Activated naive CD4-positive, alpha-beta T cell treated with anti-CD3 and anti-CD28 coated beads, Interleukin-2, amount 50 U/mL, for 24 hours (primary cell): Measurements from ENCODE around the gene SULT1C3.

ENCODE experiments used
- H3K27ac Mint-ChIP-seq: one replicate; pipeline ENCODE4 v1.8.0; 2021; ENCODE audit warnings: mild to moderate bottlenecking, mixed read lengths
- H3K27me3 Mint-ChIP-seq: one replicate; pipeline ENCODE4 v1.8.0; 2021; ENCODE audit warnings: mixed read lengths
- H3K36me3 Mint-ChIP-seq: one replicate; pipeline ENCODE4 v1.8.0; 2021; ENCODE audit warnings: mixed read lengths
- H3K4me1 Mint-ChIP-seq: one replicate; pipeline ENCODE4 v1.8.0; 2021; ENCODE audit warnings: mixed read lengths
- H3K4me3 Mint-ChIP-seq: one replicate; pipeline ENCODE4 v1.8.0; 2021; ENCODE audit warnings: mild to moderate bottlenecking, mixed read lengths
- H3K9me3 Mint-ChIP-seq: one replicate; pipeline ENCODE4 v1.8.0; 2021; ENCODE audit warnings: mixed read lengths

SULT1C3 gene

DNA sequence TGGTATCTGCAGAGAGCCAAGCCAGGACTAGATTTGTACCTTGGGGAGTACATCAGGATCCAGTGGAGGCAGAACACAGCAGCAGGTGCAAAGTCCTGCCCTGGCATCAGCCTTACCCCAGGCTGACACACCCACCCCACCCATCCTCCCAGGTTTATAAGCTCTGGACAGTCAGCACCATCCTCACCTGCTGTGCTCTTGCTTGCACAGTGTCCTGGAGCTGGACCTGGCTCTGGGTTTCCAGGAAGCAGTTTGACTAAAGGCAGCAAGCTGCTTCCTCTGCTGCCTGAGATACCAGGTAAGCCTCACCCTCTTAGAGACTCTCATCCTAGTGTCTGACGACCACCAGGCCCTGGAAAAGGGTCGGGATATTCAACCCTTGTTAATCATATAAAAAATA lies at the start of gene SULT1C3:
Gene SULT1C3, plus strand, starts transcription at position 183 of the 400 bp plus-strand sequence. CDS start 7,227 bp downstream, outside the sequence.
- Mint-ChIP-seq H3K27me3 (peaks cover 2% of the 10 kb centered on the region), H3K4me1 (no peaks in the 10 kb centered on the region), H3K36me3 (no peaks in the 10 kb centered on the region), H3K4me3 (no peak within 1 kb of the TSS), H3K27ac (no peak within 1 kb of the TSS), H3K9me3 (peaks cover 3% of the 10 kb centered on the region)

DNA sequence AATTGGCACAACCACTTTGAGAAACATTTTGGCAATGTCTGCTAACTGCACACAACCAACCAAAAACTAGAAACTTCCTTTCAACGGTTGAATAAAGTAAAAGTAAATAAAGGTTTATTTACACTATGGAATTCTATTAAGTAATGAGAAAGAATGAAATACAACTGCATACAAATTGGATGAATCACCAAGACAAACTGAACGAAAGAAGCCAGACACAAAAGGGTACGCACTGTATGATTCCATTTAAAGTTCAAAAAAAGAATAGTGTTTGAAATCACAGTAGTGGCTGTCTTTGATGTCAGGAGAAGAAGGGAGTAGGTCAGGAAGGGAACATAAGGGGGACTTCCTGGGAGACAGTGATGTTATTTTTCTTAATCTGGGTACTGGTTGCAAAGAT lies 46.5 kb upstream of the SULT1C3 start:
- Mint-ChIP-seq H3K36me3 (no peaks in the 10 kb centered on the region), H3K27ac (no peak overlapping the region), H3K4me1 (no peaks in the 10 kb centered on the region), H3K9me3 (no peaks in the 10 kb centered on the region), H3K4me3 (no peak overlapping the region), H3K27me3 (peaks cover 6% of the 10 kb centered on the region)

DNA sequence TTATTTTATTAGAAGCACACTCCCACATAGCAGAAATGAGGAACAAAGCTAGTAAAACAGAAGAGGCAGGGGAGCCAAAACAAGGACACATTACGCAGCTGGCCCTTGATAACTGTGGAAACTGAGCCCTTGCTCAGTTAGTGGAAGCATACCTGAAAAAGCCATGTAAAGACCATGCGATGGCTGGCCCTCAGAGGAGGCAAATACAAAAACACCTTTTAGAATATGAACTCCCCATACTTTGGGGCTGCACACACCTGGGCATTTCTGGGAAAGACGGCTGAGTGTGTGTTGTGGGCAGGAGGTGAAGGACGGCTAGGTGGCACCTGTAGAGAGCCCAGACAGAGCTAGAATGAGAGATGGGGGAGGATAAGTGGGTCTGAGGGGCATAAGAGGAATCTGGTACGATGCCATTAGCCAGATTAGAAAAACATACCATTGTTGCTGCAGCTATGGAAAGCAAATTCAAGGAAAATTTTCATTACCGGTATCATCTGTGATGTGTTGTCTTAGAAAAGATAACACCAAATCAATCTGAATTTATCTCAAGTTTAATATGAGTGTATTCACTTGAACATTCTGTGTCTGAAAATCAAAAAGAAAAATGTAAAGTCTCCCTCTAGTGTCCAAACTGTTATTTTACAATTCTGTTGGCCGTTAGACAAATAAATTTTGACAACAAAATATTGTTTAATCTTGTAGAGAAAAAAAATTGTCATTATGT lies 45.2 kb upstream of the SULT1C3 start:
- no peaks in the 10 kb centered on the region for H3K36me3 Mint-ChIP-seq
- H3K4me3 Mint-ChIP-seq = no peak overlapping the region
- no peaks in the 10 kb centered on the region for H3K4me1 Mint-ChIP-seq
- peaks cover 6% of the 10 kb centered on the region for H3K27me3 Mint-ChIP-seq
- no peak overlapping the region for H3K27ac Mint-ChIP-seq
- no peaks in the 10 kb centered on the region for H3K9me3 Mint-ChIP-seq

DNA sequence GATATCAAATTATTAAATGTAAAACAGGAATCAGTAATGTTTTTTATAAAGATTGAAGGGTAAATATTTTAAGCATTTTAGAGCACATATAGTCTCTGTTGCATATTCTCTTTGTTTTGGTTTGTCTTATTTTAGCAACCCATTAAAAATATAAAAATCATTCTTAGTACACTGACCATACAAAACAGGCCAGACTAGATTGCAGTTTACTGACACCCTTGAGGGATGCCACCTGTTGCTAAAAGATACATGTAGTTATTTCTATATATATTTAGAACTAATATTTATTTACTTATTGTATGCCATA lies 44.7 kb upstream of the SULT1C3 start:
- peaks cover 6% of the 10 kb centered on the region for H3K27me3 Mint-ChIP-seq
- peaks cover under 1% of the 10 kb centered on the region for H3K9me3 Mint-ChIP-seq
- no peak overlapping the region for H3K27ac Mint-ChIP-seq
- no peaks in the 10 kb centered on the region for H3K36me3 Mint-ChIP-seq
- H3K4me1 Mint-ChIP-seq = no peaks in the 10 kb centered on the region
- no peak overlapping the region for H3K4me3 Mint-ChIP-seq

DNA sequence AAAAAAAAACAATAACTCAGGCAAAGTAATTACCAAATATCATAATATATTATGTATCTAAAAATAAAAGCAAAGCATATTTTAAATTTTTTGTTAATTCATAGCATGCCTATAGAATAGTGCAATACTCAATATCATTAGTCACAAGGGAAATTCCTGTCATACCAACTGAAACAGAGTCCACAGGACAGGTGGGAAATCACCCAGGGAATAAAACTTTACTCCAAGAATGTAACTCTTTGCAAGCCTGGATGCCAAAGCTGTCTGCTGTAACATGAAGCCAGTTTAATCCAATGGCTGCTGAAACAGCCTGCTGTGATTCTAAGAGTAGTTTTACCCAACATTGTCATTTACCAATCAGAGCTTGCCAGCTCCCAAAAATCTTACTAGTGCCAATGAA lies 40.0 kb upstream of the SULT1C3 start:
- H3K4me1 Mint-ChIP-seq = no peaks in the 10 kb centered on the region
- H3K27me3 Mint-ChIP-seq = peaks cover 4% of the 10 kb centered on the region
- no peak overlapping the region for H3K4me3 Mint-ChIP-seq
- no peaks in the 10 kb centered on the region for H3K36me3 Mint-ChIP-seq
- H3K9me3 Mint-ChIP-seq = peaks cover 13% of the 10 kb centered on the region
- no peak overlapping the region for H3K27ac Mint-ChIP-seq

DNA sequence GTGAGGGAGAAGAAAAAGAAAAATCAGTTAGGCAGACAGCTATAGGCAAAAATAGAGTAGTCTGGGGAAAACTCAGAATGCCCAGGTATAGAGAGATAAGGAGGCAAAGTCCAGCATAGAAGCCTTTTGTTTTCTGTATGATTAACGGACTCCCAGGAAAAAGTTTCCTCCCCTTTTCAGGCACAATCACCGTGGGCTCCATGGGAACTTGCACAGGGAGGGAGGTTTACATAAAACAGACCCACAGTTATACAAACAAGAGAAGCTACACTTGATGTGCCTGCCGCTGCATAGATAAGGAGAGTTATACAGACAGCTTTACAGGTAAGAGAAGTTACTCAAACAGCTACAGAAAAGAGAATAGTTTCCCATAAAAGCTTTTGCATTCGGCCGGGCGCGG lies 39.2 kb upstream of the SULT1C3 start:
- H3K9me3 Mint-ChIP-seq = peaks cover 13% of the 10 kb centered on the region
- no peak overlapping the region for H3K27ac Mint-ChIP-seq
- H3K27me3 Mint-ChIP-seq = peaks cover 4% of the 10 kb centered on the region
- H3K36me3 Mint-ChIP-seq = no peaks in the 10 kb centered on the region
- H3K4me1 Mint-ChIP-seq = no peaks in the 10 kb centered on the region
- no peak overlapping the region for H3K4me3 Mint-ChIP-seq

DNA sequence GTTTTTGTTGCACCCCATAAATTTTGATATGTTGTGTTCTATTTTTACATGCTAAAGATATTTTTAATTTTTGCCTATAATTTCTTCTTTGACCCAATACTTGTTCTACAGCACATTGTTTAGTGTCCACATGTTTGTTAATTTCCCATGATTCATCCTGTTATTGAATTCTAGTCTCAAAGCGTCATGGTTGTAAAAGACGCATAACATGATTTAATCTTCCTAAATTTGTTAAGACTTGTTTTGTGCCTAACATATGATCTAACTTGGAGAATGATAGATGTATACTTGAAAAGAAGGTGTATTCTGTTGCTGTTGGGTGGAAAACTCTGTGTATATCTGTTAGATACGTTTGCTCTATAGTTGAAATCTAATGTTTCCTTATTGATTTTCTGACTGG lies 27.1 kb upstream of the SULT1C3 start:
- no peaks in the 10 kb centered on the region for H3K36me3 Mint-ChIP-seq
- H3K27ac Mint-ChIP-seq = no peak overlapping the region
- peaks cover 9% of the 10 kb centered on the region for H3K9me3 Mint-ChIP-seq
- H3K4me3 Mint-ChIP-seq = no peak overlapping the region
- no peaks in the 10 kb centered on the region for H3K4me1 Mint-ChIP-seq
- H3K27me3 Mint-ChIP-seq = peaks cover 6% of the 10 kb centered on the region

DNA sequence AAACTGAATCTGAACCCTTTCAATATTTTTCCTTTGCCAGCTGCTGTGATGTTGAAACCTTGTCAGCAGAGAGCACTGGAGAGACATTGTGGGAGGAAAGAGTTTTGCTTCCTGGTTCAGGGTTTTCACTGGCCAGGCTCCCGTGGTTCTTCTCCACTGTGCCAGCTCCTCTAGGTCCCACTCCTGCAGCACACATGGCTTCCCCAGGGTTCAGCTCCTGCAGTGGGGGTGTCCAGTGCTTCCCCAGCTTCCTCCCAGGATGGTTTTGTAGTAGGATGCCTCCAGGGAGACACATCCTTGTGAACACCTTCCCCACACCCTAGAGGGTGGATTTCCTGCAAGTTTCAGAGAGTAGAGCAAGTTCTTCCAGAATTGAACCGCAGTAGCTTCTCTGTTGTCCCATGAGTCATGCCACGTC lies 24.0 kb upstream of the SULT1C3 start:
- Mint-ChIP-seq H3K9me3 (no peaks in the 10 kb centered on the region), H3K4me3 (no peak overlapping the region), H3K27me3 (peaks cover 6% of the 10 kb centered on the region), H3K4me1 (no peaks in the 10 kb centered on the region), H3K27ac (no peak overlapping the region), H3K36me3 (no peaks in the 10 kb centered on the region)

DNA sequence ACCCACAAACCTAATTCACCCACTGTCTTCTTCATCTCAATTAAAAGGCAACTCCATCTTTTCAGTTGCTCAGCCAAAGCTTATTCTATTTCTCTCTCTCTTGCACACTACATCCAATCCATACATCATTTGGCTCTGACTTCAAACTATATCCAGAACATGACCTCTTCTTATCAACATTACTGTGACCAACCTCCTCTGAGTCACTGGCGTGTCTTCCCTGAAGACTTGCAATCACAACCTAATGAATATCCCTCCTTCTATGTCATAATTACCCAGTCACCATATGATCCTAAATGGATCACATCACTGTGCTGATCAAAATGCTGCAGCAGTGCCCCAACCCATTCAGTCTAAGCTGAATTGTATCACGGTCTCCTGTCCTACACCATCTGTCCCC lies 22.6 kb upstream of the SULT1C3 start:
- peaks cover 8% of the 10 kb centered on the region for H3K27me3 Mint-ChIP-seq
- H3K36me3 Mint-ChIP-seq = no peaks in the 10 kb centered on the region
- no peak overlapping the region for H3K27ac Mint-ChIP-seq
- H3K9me3 Mint-ChIP-seq = no peaks in the 10 kb centered on the region
- no peaks in the 10 kb centered on the region for H3K4me1 Mint-ChIP-seq
- H3K4me3 Mint-ChIP-seq = no peak overlapping the region

DNA sequence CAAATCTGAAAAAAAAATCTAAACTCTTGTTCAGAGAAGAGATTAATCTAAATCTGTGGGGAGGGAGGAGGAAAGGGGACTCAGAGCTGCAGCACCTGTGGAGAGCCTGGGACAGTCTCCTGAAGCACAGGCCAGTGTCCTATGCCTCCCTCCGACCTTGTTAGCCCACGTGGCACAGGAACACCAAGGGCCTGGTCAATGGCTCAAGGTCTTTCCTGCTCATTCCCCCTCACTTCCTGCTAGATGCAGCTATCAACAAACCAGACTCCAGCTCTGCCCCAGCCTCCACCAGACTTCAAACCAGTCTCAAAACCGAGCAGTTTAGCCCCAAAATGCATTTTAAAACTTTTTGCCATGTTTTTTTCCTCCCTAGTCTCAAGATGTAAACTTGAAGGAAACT lies 20.1 kb upstream of the SULT1C3 start:
- Mint-ChIP-seq H3K27me3 (peaks cover 8% of the 10 kb centered on the region), H3K27ac (no peak overlapping the region), H3K4me3 (no peak overlapping the region)

DNA sequence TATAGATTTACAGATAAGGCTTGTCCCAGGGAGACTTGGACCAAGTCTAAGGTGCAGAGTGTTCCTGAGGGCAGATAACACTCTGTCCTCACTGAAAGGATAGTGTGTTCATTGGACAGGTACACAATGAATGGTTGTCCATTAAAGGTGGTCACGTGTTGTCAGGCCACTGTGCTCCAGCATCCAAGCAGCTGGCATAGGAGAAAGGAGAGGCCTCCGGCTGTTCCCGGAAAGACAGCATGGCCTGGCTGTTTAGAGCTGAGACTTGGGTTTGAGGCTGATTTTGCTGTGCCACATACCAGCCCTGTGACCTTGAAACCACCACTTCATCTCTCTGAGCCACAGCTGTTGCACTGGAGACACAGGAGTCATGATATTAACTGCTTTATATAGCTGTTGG lies 19.6 kb upstream of the SULT1C3 start:
- H3K9me3 Mint-ChIP-seq = peaks cover 23% of the 10 kb centered on the region
- peaks cover 7% of the 10 kb centered on the region for H3K27me3 Mint-ChIP-seq
- no peaks in the 10 kb centered on the region for H3K4me1 Mint-ChIP-seq
- H3K4me3 Mint-ChIP-seq = no peak overlapping the region
- no peak overlapping the region for H3K27ac Mint-ChIP-seq
- peaks cover 2% of the 10 kb centered on the region for H3K36me3 Mint-ChIP-seq

More for the DNA sequence above, 20.1 kb upstream of the SULT1C3 start:
- H3K4me1 Mint-ChIP-seq = no peaks in the 10 kb centered on the region
- peaks cover 23% of the 10 kb centered on the region for H3K9me3 Mint-ChIP-seq
- peaks cover 2% of the 10 kb centered on the region for H3K36me3 Mint-ChIP-seq

DNA sequence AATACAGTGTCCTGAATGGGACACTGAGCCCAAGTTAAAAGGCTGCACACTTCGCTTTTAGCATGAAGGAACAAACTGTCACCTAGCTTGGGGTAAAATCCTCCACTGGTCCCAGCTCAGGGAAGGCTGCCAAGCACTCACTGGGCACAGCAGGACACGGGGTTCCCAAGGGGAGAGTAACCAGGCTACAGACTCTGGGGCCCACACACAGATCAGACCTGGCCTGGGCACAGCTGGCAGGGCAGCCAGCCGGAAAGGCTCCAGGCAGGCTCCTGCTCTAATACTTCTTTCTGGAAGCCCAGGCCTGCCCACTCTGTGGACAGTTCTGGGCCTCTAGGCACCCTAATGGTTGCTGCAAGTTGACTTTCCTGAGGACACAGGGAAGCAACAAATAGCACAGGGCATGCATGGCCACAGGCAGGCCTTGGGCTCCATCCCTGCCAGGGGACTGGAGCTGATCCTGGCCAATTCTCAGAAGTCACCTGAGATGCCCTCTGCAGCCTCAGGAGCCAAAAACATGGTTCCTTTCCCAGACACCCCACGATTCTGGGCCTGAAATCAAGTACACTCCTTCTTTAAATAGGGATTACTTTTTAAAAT lies 18.7 kb upstream of the SULT1C3 start:
- H3K36me3 Mint-ChIP-seq = peaks cover 2% of the 10 kb centered on the region
- H3K4me3 Mint-ChIP-seq = no peak overlapping the region
- peaks cover 5% of the 10 kb centered on the region for H3K27me3 Mint-ChIP-seq
- peaks cover 23% of the 10 kb centered on the region for H3K9me3 Mint-ChIP-seq
- no peak overlapping the region for H3K27ac Mint-ChIP-seq
- H3K4me1 Mint-ChIP-seq = no peaks in the 10 kb centered on the region

DNA sequence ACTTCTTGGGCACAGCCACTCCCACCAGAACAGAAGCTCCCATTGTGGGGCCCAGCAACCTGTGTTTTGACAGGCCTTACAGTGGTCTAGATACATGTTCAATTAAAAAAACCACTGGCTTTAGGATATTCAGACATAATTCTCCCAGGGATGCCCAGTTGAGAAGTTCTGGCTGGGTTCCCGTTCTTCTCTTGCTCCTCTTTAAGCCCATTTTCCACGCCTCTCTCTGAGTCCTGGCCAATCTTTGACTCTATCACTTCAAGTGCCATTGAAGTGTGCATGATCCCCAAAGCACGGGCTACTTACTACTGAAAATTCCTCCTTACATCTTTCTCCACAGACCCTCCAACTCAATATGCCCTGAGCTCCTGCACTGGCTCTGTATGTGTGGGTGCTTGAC lies 17.5 kb upstream of the SULT1C3 start:
- Mint-ChIP-seq H3K27ac (no peak overlapping the region), H3K4me1 (no peaks in the 10 kb centered on the region), H3K27me3 (peaks cover 5% of the 10 kb centered on the region), H3K4me3 (no peak overlapping the region), H3K9me3 (peaks cover 23% of the 10 kb centered on the region), H3K36me3 (peaks cover 2% of the 10 kb centered on the region)

DNA sequence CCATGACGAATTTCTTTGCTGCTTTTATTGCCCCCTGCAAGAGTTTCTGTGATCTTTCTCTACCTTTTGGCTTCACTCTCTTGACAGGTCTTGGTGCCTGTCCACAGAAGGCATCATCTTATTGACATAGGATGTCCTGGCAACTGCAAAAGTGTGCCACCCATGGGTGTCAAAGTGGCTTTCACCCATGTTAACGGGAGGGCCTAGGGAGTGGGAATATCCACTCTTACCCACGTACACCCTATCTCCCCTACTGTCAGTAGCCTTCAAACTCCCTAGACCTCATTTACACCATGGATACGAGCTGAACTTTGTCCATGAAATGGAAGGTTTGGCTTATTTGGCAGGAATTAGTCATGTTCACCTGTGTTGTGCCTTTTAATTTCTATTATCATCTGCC lies 16.2 kb upstream of the SULT1C3 start:
- no peak overlapping the region for H3K4me3 Mint-ChIP-seq
- no peaks in the 10 kb centered on the region for H3K4me1 Mint-ChIP-seq
- peaks cover 23% of the 10 kb centered on the region for H3K9me3 Mint-ChIP-seq
- H3K27ac Mint-ChIP-seq = no peak overlapping the region
- peaks cover 8% of the 10 kb centered on the region for H3K27me3 Mint-ChIP-seq
- peaks cover 2% of the 10 kb centered on the region for H3K36me3 Mint-ChIP-seq

DNA sequence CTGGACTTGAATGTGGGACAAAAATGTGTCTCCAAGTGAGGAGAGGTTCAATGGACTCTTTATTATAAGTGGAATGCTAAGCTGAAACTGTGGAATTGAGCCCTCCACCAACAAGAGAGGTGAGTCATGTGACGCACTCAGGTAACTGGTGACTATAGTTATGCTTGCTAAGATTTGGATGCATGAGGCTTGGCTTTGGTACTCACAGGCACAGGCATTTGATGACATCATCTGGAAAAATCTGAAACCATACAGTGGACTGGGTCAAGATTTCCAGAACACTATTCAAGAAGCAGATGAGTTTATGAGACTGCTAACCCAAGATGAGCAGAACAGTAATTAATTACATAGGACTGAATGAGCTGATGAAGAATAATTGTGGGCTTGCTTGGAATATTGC lies 15.7 kb upstream of the SULT1C3 start:
- Mint-ChIP-seq H3K27me3 (peaks cover 8% of the 10 kb centered on the region), H3K27ac (no peak overlapping the region), H3K9me3 (peaks cover 23% of the 10 kb centered on the region), H3K4me1 (no peaks in the 10 kb centered on the region), H3K4me3 (no peak overlapping the region), H3K36me3 (peaks cover 2% of the 10 kb centered on the region)

DNA sequence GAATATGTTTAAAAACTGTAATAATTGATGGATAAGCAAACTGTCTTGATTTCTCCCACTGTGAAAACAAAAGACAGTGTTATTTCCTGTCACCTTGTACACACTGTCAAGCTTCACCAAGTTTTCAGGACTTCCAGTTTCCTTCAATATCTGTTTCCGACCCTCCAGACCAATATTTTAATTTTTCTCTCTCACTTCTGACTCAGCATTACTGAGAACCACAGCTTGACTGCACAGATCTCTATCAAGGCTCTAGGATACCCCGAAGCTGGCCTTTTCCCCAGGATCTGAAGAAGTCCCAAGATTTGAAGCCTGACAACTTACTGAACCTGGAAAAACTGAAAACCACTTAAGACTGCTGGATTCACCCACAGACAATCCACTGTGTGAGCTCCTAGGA lies 13.2 kb upstream of the SULT1C3 start:
- Mint-ChIP-seq H3K27ac (no peak overlapping the region), H3K4me1 (no peaks in the 10 kb centered on the region), H3K9me3 (peaks cover 23% of the 10 kb centered on the region), H3K4me3 (no peak overlapping the region), H3K27me3 (peaks cover 8% of the 10 kb centered on the region), H3K36me3 (peaks cover 2% of the 10 kb centered on the region)

DNA sequence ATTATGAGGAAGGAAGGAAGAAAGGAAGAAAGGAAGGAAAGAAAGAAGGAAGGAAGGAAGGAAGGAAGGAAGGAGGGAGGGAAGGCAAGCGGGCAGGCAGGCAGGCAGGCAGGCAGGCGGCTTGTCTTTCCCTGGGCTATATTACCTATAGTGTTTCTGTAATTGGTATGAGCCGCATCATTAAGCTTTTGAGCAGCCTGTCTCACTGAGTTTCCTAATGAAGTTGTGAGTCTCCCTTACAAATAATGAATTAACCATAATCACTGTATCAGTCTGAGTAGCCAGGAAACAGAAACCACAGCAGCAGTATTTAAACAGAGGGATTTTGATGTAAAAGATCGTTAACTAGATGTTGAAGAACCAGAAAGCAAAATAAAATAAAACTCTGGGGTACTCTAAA lies 11.8 kb upstream of the SULT1C3 start:
- Mint-ChIP-seq H3K4me1 (no peaks in the 10 kb centered on the region), H3K4me3 (no peak overlapping the region), H3K36me3 (peaks cover 2% of the 10 kb centered on the region), H3K9me3 (peaks cover 15% of the 10 kb centered on the region), H3K27me3 (peaks cover 6% of the 10 kb centered on the region), H3K27ac (no peak overlapping the region)
